Left ventricle myocardium inferior (tissue), 1 donor: Measurements from ENCODE around the gene STAMBPL1. TPM values are rescaled to one million over a fixed set of nuclear protein-coding genes. Genes with fewer than 3 reads are reported as not detected.

Source experiments
- DNase-seq: peaks from one replicate; pipeline ENCODE4 v3.0.0-alpha.2; 2020
- H3K27ac ChIP-seq: fragments of 200-600 bp; replicated peaks from 2 replicates; pipeline ENCODE4 v1.8.0; 2021
- H3K27me3 ChIP-seq: fragments of 200-600 bp; 2 replicates; pipeline ENCODE4 v1.8.0; 2021; ENCODE audit warnings: low read depth
- H3K36me3 ChIP-seq: fragments of 200-600 bp; 2 replicates; pipeline ENCODE4 v1.8.0; 2021
- H3K4me1 ChIP-seq: fragments of 200-600 bp; 2 replicates; pipeline ENCODE4 v1.8.0; 2021
- H3K4me3 ChIP-seq: fragments of 200-600 bp; 2 replicates; pipeline ENCODE4 v1.8.0; 2021; ENCODE audit warnings: mild to moderate bottlenecking, moderate library complexity
- H3K9me3 ChIP-seq: fragments of 200-600 bp; replicated peaks from 2 replicates; pipeline ENCODE4 v1.8.0; 2021
- intact Hi-C: fragments of 100-400 bp; cut with micrococcal nuclease; formaldehyde crosslinking; loops from one replicate; pipeline ENCODE4 v1.11.0; 2022
- total RNA-seq: library from RNA; stranded (reverse); fragmentation: NEBNext Ultra II Directional; extraction: Animal tissue kit (Norgen Biotek cat#: 25700); gene quantifications from one replicate; pipeline ENCODE4 v1.2.1, GENCODE V29; 2021
- TF ChIP-seq, protein P1 (sequence below): fragments of 200-600 bp; IDR thresholded peaks from 2 replicates; pipeline ENCODE4 v1.8.0; 2021; ENCODE audit warnings: antibody characterized with exemption, mild to moderate bottlenecking, borderline replicate concordance
- donor health status: DM: no; HTN: yes; CAD: no; lungs with severe emphysema.

Gene STAMBPL1
- total RNA-seq, 1 donor from 2014 or later = 2.5 TPM

DNA sequence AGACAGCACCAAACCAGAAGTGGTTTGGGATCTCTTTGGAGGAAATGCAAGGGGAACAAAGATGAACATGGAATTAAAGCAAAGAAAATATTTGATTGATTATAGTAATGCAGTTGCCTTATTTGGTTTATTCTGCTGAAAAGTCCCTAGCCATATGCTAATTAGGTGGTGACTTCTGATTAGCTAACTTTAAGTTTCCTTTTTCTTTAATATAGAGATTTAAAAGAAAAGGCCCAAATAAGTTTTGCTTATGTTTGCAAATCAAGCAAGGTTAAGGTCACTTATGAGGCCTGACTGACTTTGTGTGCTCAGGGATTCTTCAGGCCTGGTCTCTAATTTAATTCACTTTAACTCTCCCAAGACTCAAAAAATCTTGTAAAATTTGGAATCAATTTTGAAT, 22.2 kb upstream of the STAMBPL1 start:
- no peaks in the 10 kb centered on the region for H3K36me3 ChIP-seq
- H3K9me3 ChIP-seq = no peaks in the 10 kb centered on the region
- intact Hi-C loops = no loop called here
- no peak for DNase-seq
- no peak overlapping the region for H3K27ac ChIP-seq
- peaks cover 10% of the 10 kb centered on the region for H3K4me1 ChIP-seq
- H3K4me3 ChIP-seq = no peak overlapping the region
- TF ChIP-seq, protein P1, sequence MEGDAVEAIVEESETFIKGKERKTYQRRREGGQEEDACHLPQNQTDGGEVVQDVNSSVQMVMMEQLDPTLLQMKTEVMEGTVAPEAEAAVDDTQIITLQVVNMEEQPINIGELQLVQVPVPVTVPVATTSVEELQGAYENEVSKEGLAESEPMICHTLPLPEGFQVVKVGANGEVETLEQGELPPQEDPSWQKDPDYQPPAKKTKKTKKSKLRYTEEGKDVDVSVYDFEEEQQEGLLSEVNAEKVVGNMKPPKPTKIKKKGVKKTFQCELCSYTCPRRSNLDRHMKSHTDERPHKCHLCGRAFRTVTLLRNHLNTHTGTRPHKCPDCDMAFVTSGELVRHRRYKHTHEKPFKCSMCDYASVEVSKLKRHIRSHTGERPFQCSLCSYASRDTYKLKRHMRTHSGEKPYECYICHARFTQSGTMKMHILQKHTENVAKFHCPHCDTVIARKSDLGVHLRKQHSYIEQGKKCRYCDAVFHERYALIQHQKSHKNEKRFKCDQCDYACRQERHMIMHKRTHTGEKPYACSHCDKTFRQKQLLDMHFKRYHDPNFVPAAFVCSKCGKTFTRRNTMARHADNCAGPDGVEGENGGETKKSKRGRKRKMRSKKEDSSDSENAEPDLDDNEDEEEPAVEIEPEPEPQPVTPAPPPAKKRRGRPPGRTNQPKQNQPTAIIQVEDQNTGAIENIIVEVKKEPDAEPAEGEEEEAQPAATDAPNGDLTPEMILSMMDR = no peak
- no peaks in the 10 kb centered on the region for H3K27me3 ChIP-seq

DNA sequence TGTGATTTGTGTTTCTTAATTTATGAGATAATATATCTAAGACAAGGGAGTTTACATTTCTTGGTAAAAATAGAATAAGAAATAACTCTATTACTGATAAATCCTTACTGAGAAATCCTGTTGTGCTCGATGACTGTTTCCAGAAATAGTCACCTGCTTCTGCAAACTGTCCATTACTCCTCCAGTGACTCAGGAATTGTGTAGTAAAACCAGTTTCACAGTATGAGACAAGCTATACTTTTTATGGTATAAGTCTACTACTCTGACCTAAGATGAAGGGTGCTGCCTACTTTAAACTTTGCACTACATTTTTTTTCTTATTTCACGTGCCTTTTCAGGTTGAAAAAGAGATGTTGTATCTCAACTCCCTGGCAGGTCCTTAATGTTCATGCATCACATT, 21.6 kb upstream of the STAMBPL1 start:
- TF ChIP-seq, protein P1 = no peak
- Histone ChIP-seq H3K4me1 (peaks cover 10% of the 10 kb centered on the region), H3K4me3 (no peak overlapping the region), H3K27ac (no peak overlapping the region), H3K9me3 (no peaks in the 10 kb centered on the region), H3K27me3 (peaks cover 1% of the 10 kb centered on the region), H3K36me3 (no peaks in the 10 kb centered on the region)
- intact Hi-C loops = no loop called here
- DNase-seq = no peak

DNA sequence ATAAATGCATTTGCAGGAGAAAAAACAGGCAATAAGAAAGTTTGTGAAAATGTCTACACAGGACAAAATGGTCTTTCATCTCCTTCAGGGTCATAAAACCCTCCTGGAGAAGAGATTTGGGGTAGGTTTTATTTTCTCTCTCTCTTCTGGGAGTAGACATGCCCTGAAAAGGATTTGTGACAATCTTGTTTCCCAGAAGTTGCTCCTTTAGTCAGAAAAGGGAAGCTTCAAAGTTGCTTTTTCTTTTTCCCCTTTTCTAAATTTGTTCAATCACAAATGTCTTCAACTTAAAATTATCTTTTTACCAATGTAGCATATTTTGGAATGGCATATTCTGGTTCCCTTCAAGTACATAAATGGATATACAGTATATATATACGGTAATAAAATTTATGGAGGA, 19.0 kb upstream of the STAMBPL1 start:
- peaks cover 8% of the 10 kb centered on the region for H3K27me3 ChIP-seq
- no peak overlapping the region for H3K27ac ChIP-seq
- H3K36me3 ChIP-seq = no peaks in the 10 kb centered on the region
- peaks cover 10% of the 10 kb centered on the region for H3K4me1 ChIP-seq
- no peaks in the 10 kb centered on the region for H3K9me3 ChIP-seq
- DNase-seq = no peak
- no peak overlapping the region for H3K4me3 ChIP-seq
- intact Hi-C loops = no loop called here
- TF ChIP-seq, protein P1 = no peak

DNA sequence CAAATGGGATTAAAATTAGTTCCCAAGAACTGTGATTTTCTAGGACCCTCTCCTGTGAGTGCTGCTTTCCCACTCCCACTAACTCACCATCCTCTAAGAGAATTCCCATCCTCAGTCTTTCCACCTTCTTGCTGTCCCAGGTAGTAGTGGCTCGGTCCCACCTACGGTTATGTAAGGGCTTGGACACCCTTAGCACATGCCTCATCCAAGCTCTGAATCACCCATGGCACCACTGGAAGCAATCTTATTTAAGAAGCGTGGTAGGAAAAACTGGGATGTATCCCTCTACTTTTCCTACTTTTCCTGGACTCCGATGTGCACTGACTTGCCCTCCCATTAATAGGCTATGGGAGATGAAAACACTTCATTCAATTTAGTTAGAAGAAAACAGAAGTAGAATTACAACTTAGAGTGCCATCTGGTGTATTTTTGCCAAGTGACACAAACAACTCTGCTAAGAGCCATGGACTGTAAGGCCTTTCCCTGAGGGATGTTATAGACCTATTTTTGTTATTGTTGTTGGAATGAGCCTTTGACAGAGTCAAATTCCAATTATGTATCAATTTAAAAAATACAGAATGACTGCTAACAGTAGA, 14.7 kb upstream of the STAMBPL1 start:
- TF ChIP-seq, protein P1 = no peak
- Histone ChIP-seq H3K4me3 (no peak overlapping the region), H3K9me3 (no peaks in the 10 kb centered on the region), H3K4me1 (no peaks in the 10 kb centered on the region), H3K27me3 (peaks cover 8% of the 10 kb centered on the region), H3K36me3 (no peaks in the 10 kb centered on the region), H3K27ac (no peak overlapping the region)
- intact Hi-C loops = no loop called here
- DNase-seq = no peak

DNA sequence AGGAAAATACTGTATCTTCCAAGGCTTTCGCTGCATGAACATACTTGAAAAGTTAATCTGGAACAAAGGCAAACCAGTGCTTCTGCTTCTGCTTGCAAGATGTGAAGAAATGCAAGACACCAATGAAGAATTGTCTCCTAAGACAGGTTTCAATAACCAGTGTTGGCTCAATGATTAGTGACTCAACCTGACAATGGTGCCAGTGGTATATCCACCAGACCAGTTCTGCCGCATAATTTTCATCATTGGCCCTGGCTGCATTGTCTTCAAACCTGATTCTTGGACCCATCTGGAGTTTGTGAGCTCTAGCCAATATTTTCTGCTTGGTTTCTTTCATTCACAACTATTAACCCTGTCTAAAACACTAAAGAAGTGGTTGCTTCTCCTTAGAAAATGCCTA, 13.6 kb upstream of the STAMBPL1 start:
- H3K4me3 ChIP-seq = no peak overlapping the region
- H3K4me1 ChIP-seq = no peaks in the 10 kb centered on the region
- H3K27ac ChIP-seq = no peak overlapping the region
- no peaks in the 10 kb centered on the region for H3K36me3 ChIP-seq
- peaks cover 3% of the 10 kb centered on the region for H3K9me3 ChIP-seq
- peaks cover 8% of the 10 kb centered on the region for H3K27me3 ChIP-seq
- no peak for DNase-seq
- TF ChIP-seq, protein P1 = no peak
- intact Hi-C loops = no loop called here
